ENCODE data around the gene PLPPR1. TPM values are rescaled to one million over a fixed set of nuclear protein-coding genes. Genes with fewer than 3 reads are reported as not detected.

The PLPPR1 gene
- total and polyA plus RNA-seq, 2 of the 13 experiments (the other 11 are each of a cell fraction or from before 2014, with no cell fraction given) = 16.0 to 84.7 TPM

DNA sequence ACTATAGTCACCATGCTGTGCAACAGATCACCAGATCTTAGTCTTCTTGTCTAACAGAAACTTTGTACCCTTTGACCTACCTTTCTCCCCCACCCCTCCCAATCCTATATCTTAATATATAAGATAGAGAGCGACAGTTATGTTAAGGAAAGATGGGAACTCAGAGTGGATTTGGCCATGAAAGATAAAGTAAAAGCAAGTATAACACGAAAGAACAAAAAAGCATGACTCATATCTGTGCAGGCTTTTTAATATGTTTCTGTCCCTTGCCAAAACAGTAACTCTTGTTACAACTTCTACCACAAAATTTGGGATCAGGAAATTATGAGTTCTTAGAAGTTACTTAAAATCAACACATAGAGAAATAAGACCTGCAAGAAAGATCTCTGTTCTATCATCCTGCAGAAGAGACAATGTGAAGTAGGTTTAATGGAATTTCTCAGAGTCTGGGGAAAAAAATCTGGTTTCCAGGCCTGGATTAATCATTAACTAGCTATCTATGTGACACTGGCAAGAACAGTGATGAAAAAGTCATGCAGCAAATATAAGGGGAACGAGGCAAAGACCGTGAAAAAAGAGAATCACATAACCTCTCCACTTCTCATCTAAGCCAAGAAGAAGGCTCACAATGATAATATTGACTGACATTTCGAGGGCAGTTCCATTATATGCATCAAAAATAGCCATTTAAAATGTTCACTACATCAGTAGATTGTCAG, 337.7 kb downstream of the PLPPR1 start (continued):
- TF ChIP-seq, protein P1, sequence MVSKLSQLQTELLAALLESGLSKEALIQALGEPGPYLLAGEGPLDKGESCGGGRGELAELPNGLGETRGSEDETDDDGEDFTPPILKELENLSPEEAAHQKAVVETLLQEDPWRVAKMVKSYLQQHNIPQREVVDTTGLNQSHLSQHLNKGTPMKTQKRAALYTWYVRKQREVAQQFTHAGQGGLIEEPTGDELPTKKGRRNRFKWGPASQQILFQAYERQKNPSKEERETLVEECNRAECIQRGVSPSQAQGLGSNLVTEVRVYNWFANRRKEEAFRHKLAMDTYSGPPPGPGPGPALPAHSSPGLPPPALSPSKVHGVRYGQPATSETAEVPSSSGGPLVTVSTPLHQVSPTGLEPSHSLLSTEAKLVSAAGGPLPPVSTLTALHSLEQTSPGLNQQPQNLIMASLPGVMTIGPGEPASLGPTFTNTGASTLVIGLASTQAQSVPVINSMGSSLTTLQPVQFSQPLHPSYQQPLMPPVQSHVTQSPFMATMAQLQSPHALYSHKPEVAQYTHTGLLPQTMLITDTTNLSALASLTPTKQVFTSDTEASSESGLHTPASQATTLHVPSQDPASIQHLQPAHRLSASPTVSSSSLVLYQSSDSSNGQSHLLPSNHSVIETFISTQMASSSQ (IDR thresholded peaks at IDR 0.05; ENCODE audit: low read depth) = peak; percentile 98
- TF ChIP-seq, protein P1 (CRISPR knock-in tag; IDR thresholded peaks at IDR 0.05; ENCODE audit: borderline replicate concordance) = peak; percentile 98
- TF ChIP-seq YEATS4 (CRISPR knock-in tag; IDR thresholded peaks at IDR 0.05; ENCODE audit: borderline replicate concordance) (no peak; the same call in 1 of the 2 replicates), ZBTB38 (CRISPR knock-in tag; IDR thresholded peaks at IDR 0.05) (no peak), ZNF460 (CRISPR knock-in tag; IDR thresholded peaks at IDR 0.05; ENCODE audit: borderline replicate concordance) (no peak), SOX5 (CRISPR knock-in tag; IDR thresholded peaks at IDR 0.05; ENCODE audit: borderline replicate concordance) (peak; percentile 46; the same call in 1 of the 2 replicates), ZNF772 (CRISPR knock-in tag; IDR thresholded peaks at IDR 0.05) (peak; percentile 34; the same call in 1 of the 2 replicates), SIN3A (IDR thresholded peaks at IDR 0.05; ENCODE audit: borderline replicate concordance, low read depth, low read length) (no peak), RXRA (CRISPR knock-in tag; IDR thresholded peaks at IDR 0.05) (no peak), ZSCAN31 (CRISPR knock-in tag; IDR thresholded peaks at IDR 0.05; ENCODE audit: low read depth) (no peak), KLF16 (CRISPR knock-in tag; IDR thresholded peaks at IDR 0.05) (no peak)
- TF ChIP-seq, protein P2, sequence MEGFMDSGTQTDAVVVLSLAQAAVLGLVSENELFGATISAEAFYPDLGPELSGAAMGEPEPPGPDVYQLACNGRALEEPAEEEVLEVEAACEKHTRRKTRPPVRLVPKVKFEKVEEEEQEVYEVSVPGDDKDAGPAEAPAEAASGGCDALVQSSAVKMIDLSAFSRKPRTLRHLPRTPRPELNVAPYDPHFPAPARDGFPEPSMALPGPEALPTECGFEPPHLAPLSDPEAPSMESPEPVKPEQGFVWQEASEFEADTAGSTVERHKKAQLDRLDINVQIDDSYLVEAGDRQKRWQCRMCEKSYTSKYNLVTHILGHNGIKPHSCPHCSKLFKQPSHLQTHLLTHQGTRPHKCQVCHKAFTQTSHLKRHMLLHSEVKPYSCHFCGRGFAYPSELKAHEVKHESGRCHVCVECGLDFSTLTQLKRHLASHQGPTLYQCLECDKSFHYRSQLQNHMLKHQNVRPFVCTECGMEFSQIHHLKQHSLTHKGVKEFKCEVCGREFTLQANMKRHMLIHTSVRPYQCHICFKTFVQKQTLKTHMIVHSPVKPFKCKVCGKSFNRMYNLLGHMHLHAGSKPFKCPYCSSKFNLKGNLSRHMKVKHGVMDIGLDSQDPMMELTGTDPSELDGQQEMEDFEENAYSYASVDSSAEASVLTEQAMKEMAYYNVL (CRISPR knock-in tag; IDR thresholded peaks at IDR 0.05; ENCODE audit: borderline replicate concordance) = peak; percentile 67; the same call in 1 of the 2 replicates
- TF ChIP-seq, protein P3, sequence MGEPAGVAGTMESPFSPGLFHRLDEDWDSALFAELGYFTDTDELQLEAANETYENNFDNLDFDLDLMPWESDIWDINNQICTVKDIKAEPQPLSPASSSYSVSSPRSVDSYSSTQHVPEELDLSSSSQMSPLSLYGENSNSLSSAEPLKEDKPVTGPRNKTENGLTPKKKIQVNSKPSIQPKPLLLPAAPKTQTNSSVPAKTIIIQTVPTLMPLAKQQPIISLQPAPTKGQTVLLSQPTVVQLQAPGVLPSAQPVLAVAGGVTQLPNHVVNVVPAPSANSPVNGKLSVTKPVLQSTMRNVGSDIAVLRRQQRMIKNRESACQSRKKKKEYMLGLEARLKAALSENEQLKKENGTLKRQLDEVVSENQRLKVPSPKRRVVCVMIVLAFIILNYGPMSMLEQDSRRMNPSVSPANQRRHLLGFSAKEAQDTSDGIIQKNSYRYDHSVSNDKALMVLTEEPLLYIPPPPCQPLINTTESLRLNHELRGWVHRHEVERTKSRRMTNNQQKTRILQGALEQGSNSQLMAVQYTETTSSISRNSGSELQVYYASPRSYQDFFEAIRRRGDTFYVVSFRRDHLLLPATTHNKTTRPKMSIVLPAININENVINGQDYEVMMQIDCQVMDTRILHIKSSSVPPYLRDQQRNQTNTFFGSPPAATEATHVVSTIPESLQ (CRISPR knock-in tag; conservative IDR thresholded peaks at IDR 0.05) = no peak
- TF ChIP-seq, protein P4, sequence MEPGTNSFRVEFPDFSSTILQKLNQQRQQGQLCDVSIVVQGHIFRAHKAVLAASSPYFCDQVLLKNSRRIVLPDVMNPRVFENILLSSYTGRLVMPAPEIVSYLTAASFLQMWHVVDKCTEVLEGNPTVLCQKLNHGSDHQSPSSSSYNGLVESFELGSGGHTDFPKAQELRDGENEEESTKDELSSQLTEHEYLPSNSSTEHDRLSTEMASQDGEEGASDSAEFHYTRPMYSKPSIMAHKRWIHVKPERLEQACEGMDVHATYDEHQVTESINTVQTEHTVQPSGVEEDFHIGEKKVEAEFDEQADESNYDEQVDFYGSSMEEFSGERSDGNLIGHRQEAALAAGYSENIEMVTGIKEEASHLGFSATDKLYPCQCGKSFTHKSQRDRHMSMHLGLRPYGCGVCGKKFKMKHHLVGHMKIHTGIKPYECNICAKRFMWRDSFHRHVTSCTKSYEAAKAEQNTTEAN (CRISPR knock-in tag; conservative IDR thresholded peaks at IDR 0.05) = no peak
- TF ChIP-seq, protein P5, sequence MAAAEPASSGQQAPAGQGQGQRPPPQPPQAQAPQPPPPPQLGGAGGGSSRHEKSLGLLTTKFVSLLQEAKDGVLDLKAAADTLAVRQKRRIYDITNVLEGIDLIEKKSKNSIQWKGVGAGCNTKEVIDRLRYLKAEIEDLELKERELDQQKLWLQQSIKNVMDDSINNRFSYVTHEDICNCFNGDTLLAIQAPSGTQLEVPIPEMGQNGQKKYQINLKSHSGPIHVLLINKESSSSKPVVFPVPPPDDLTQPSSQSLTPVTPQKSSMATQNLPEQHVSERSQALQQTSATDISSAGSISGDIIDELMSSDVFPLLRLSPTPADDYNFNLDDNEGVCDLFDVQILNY (CRISPR knock-in tag; conservative IDR thresholded peaks at IDR 0.05) = no peak
- TF ChIP-seq, protein P6, sequence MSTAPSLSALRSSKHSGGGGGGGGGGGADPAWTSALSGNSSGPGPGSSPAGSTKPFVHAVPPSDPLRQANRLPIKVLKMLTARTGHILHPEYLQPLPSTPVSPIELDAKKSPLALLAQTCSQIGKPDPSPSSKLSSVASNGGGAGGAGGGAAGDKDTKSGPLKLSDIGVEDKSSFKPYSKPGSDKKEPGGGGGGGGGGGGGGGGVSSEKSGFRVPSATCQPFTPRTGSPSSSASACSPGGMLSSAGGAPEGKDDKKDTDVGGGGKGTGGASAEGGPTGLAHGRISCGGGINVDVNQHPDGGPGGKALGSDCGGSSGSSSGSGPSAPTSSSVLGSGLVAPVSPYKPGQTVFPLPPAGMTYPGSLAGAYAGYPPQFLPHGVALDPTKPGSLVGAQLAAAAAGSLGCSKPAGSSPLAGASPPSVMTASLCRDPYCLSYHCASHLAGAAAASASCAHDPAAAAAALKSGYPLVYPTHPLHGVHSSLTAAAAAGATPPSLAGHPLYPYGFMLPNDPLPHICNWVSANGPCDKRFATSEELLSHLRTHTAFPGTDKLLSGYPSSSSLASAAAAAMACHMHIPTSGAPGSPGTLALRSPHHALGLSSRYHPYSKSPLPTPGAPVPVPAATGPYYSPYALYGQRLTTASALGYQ (CRISPR knock-in tag; IDR thresholded peaks at IDR 0.05) = no peak; the same call in 1 of the 2 replicates
